ENCODE data around the gene PCBP3.

DNA sequence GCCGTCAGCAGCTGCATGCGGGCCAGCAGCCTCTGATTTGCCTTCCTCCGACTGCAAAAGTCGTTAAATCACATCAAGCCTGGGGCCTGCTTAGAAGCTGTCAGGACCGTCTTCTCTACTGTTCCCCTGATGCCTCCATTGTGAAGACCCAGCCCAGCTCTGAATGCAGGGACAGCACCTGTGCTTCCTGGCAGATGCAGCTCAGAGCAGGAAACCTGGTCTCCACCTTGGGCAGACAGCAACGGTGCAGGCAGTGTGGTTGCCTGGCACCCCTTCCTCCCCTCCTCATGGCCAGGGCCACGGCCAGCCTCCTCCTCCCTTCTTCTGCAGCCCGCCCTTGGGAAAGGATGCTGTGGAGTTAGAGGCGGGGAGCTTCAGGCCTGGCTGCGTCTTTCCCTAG lies 245.7 kb downstream of the PCBP3 start:
- TF ChIP-seq, protein P1, sequence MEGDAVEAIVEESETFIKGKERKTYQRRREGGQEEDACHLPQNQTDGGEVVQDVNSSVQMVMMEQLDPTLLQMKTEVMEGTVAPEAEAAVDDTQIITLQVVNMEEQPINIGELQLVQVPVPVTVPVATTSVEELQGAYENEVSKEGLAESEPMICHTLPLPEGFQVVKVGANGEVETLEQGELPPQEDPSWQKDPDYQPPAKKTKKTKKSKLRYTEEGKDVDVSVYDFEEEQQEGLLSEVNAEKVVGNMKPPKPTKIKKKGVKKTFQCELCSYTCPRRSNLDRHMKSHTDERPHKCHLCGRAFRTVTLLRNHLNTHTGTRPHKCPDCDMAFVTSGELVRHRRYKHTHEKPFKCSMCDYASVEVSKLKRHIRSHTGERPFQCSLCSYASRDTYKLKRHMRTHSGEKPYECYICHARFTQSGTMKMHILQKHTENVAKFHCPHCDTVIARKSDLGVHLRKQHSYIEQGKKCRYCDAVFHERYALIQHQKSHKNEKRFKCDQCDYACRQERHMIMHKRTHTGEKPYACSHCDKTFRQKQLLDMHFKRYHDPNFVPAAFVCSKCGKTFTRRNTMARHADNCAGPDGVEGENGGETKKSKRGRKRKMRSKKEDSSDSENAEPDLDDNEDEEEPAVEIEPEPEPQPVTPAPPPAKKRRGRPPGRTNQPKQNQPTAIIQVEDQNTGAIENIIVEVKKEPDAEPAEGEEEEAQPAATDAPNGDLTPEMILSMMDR (IDR thresholded peaks at IDR 0.05; ENCODE audit: insufficient read depth, low read length, poor library complexity, severe bottlenecking), result no peak
- no peak for TF ChIP-seq EZH2phosphoT487 (conservative IDR thresholded peaks at IDR 0.05; ENCODE audit: low read length)

Data from SU-DHL-6 (cell line).